Skeletal muscle cell (primary cell): ENCODE measurements around the gene UBC.
"Not testable (repeated sequence)": the region's sequence is repeated elsewhere in the genome, so short reads cannot be mapped to it uniquely, and the experiment has no call there.

Source experiments
- DNase-seq: peaks from one replicate; pipeline ENCODE4 v3.0.0-alpha.2; 2010; ENCODE audit warnings: low read depth
- H3K4me3 ChIP-seq: 2 replicates; pipeline ENCODE4 v1.5.1; 2011; ENCODE audit warnings: low read depth, mild to moderate bottlenecking, control low read depth, low read length, moderate library complexity

The UBC gene

GRCh38 chr12:124938587-124938986 is 24.1 kb upstream of the UBC start:
- peak overlapping the region; percentile 56 for H3K4me3 ChIP-seq
- no peak for DNase-seq

GRCh38 chr12:124938108-124938507 is 23.7 kb upstream of the UBC start:
- DNase-seq, result no peak
- H3K4me3 ChIP-seq, result peak overlapping the region; percentile 56

DNA sequence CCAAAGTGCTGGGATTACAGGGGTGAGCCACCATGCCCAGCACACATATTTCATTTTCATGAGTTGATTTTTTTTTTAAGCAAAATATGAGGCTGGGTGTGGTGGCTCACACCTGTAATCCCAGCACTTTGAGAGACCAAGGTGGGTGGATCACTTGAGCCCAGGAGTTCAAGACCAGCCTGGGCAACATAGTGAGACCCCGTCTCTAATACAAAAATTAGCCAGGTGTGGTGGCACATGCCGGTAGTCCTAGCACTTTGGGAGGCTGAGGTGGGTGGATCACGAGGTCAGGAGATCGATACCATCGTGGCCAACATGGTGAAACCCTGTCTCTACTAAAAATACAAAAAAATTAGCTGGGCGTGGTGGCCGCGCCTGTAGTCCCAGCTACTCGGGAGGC is 17.1 kb upstream of the UBC start:
- DNase-seq, H3K4me3 ChIP-seq: not testable (repeated sequence)

DNA sequence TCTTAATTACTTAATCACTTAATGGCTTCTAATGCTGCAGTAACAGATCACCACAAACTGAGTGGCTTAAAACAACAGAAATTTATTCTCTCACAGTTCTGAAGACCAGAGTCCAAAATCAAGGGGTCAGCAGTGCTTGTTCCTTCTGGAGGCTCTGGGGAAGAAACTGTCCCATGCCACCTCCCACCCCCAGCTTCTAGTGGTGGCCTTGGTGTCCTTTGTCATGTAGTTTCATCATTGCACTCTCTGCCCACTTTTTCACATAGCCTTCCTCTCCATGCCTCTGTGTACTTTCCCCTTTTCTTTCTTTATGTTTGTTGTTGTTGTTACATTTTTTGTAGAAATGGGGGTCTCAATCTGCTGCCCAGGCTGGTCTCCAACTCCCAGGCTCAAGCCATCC is 16.1 kb upstream of the UBC start:
- no peak for DNase-seq
- H3K4me3 ChIP-seq, result no peak overlapping the region

DNA sequence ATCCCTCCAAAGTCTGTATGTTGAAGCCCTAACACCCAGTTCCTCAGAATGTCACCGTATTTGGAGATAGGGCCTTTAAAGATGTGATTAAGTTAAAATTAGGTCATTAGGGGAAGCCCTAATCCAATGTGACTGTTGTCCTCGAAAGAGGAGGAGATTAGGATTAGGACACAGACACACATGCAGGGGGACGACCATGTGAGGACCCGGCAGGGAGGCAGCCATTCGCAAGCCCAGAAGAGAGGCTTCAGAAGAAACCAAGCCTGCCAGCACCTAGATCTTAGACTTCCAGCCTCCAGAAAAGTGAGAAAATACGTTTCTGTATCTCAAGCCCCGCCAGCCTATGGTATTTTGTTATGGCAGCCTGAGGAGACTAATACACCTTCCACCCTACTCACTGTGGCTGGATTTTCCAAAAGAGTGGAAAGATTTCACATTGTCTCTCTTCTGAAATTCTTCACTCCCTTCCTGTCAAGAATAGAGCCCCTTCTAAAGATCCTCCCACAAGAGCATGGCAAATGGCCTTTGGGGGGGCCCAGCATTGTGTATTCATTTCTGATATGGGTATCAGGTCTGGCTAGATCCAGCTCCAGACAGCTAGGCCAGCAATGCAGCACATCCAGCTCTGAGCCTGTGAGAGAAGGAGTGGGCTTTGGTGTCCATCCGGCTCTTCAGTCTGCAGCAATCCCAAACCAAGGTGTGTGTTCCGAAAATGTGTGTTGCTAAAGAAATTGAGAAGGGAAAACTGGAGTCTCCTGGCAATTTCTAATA is 15.4 kb upstream of the UBC start:
- no peak overlapping the region for H3K4me3 ChIP-seq
- no peak for DNase-seq

DNA sequence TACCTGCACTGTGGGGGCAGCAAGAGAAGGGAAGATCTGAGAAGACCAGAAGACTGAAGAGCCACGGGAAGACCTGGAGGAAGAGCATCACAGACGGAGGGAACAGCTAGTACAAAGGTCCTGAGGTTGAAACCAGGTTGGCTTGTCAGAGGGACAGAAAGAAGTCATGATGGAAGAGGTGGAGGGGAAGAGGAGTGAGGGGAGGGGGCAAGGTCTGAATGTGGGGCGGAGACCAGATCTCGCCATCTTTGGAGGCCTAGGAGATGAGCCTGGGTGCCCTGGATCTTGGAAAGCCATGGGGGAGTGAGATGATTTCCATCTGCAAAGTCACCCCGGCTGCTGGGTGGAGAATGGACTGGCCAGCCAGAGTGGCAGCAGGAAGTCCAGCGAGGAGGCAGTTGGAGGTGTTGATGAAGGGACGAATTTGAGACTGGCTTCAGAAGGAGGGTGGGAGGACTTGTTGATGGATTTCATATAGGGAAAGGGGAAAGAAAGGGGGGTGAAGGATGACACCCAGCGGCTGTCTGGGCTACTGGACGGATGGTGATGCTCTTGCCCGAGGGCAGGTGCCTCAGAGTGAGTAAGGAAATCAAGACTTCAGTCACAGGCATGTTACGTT is 14.6 kb upstream of the UBC start:
- no peak for DNase-seq
- H3K4me3 ChIP-seq, result no peak overlapping the region

GRCh38 chr12:124928095-124928911 is 13.9 kb upstream of the UBC start:
- H3K4me3 ChIP-seq, result peak overlapping the region; percentile 61
- peak; percentile 90 for DNase-seq

- H3K4me3 ChIP-seq, result peak overlapping the region; percentile 61
- DNase-seq, result no peak
Measured at GRCh38 chr12:124927201-124928094, 13.0 kb upstream of the UBC start.

- DNase-seq, H3K4me3 ChIP-seq: not testable (repeated sequence)
Measured at GRCh38 chr12:124925782-124926181, 11.3 kb upstream of the UBC start.

DNA sequence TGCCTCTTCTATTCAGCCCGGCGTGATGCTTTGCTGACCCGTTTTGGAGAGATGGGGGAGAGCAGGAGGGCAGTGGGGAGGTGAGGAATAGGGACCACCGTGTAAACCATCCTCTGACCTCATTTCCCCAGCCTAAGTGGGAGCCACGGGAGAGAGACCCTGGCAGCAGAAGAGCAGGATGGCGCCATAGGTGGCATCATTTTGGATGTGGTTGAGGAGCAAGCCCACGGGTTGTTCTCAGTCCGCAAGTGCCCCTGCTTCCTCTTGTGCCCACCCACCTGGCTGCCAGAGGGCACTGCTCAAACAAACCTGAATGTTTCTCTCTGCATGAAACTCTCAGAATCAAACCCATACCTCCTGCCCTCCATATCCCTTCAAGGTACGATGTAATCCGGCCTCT is 10.7 kb upstream of the UBC start:
- DNase-seq, result no peak
- H3K4me3 ChIP-seq, result no peak overlapping the region

DNA sequence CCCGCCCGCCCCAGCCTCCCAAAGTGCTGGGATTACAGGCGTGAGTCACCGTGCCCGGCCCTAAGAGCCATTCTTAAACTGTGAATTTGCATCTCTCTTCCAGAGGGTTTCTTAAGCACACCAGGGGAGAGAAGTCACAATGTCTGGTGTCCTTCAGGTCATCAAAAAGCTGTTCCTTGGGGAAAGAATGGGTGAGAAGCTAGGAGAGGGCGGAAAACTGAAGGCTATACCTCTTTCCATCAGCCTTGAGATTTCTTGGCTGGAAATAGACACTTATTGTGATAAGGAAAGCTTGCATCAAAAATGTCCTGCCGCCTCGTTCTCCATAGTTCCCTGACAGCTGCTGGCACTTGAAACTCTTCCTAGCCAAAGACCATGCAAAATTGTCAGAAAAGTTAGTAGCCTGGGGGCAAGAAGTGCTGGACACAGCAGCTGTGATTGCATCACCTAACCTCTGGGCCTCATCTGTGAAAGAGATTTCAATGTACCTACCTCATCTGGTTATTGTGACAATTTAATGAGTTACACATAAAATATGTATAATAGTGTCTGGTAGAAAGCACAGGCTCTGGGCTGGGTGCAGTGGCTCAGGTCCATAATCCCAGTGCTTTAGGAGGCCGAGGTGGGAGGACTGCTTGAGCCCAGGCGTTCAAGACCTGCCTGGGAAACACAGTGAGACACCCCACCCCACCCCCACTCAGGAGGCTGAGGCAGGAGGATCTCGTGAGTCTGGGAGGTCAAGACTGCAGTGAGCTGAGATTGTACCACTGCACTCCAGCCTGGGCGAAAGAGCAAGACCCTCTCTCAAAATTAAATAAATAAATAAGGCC is 9.7 kb upstream of the UBC start:
- H3K4me3 ChIP-seq, result no peak overlapping the region
- no peak for DNase-seq

DNA sequence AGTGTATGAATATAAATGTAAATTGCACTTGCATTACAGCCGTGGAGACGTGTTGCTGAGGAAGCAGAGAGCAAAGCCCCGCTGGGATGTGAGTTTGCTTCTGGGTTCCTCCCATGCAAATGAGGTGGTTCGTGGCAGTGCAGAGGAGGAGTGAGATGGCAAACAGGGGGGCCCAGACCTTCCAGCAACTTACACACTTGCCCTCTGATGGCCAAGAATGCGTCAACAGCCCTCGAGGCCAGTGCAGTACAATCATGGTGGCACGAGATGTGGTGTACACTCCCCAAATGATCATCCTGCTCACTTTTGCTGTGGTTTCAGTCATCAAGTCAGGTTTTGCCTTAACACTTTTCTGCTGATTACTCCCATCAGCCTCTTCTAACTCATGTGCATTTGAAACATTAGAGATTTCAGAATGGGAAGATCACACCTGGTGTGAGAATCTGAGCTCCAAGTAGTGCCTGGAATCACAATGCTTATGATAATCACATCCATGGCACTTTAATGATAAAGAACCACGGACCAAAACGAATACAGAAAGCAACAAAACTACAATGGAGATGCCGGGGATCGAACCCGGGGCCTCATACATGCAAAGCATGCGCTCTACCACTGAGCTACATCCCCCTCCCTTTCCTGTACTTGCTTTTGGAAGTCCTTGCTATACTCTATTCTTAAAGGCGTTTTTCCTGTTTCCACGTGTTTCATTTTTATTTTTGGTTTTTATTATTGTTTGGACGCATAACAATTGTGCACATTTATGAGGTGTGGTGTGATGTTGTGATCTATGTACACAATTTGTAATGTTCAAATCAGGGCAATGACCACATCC is 7.0 kb upstream of the UBC start:
- H3K4me3 ChIP-seq, result peak overlapping the region; percentile 38
- no peak for DNase-seq

- no peak for DNase-seq
- H3K4me3 ChIP-seq, result no peak overlapping the region
Measured at GRCh38 chr12:124920353-124920935, 6.0 kb upstream of the UBC start.

DNA sequence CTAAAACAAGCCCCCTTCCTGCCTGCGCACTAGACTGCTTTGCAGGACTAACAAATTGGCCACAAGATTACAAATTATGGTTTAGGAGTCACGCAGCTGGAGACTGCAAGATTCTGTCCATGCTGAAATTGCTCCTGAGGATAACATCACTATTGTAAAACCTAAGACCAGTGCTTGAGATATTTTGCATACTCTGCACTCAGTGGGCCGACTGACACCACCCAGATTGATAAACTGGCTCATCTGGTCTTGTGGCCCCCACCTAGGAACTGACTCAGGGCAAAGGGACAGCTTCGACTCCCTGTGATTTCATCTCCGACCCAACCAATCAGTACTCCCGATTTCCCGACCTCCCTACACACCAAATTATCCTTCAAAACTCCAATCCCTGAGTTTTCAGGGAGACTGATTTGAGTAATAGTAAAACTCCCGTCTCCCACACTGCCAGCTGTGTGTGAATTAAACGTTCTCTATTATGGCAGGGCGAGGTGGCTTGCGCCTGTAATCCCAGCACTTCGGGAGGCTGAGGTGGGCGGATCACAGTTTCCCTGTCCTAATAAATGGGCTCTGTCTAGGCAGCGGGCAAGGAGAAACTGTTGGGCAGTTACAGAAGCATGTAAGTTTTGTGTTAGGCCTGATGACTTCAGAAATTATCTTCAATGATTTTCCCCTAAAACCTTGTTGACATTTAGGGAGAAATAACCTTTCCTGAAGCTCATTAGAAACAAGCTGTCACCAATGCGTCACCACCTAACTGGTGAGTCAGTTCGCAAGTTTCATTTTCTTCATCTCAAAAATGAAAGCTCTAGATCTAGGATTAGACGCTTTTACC is 5.3 kb upstream of the UBC start:
- no peak for DNase-seq
- H3K4me3 ChIP-seq, result no peak overlapping the region

- not testable (repeated sequence) for H3K4me3 ChIP-seq, DNase-seq
Measured at GRCh38 chr12:124918622-124918988, 4.2 kb upstream of the UBC start.

- DNase-seq, result no peak
- H3K4me3 ChIP-seq, result peak overlapping the region; percentile 38
Measured at GRCh38 chr12:124917841-124918621, 3.6 kb upstream of the UBC start.
